NCI-H748 (cell line): ENCODE results near the gene MYPN.
"Not testable (repeated sequence)": the region's sequence is repeated elsewhere in the genome, so short reads cannot be mapped to it uniquely, and the experiment has no call there.

Experiments used
- DNase-seq: peaks from one replicate; lab custom pipeline; 2025; ENCODE audit not compliant: unreplicated experiment; lab: John Stamatoyannopoulos, UW

MYPN gene

DNA sequence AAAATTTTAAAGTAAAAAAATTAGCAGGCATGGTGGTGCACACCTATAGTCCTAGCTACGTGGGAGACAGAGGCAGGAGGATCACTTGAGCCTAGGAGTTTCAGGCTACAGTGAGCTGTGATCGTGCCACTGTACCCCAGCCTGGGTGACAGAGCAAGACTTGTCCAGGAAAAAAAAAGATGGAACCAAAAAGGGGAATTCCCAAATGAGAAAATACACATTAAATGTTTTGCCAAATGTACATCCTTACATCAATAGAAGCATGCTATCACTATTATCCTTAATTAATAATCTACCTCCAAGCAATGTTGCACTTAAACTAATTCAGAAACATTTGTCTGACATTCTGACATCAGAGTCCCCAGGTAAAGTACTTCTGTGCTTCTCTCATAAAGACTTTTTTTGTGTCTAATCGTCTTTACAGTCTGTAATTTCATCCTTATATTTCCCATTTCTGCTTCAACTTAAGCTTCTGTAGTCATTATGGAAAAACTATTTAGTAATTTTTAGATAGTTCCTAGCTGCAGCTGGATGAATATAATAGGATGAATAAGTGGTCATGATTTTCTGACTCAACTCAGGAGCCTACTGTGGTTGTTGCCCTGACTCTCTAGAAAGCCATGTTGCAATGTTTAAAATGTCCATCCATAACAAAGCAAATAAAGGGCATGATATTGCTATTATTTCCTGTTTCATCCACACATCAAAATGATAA, 57.7 kb downstream of the MYPN start:
- DNase-seq: no peak

GRCh38 chr10:68167586-68168189, 58.4 kb downstream of the MYPN start:
- no peak for DNase-seq

DNA sequence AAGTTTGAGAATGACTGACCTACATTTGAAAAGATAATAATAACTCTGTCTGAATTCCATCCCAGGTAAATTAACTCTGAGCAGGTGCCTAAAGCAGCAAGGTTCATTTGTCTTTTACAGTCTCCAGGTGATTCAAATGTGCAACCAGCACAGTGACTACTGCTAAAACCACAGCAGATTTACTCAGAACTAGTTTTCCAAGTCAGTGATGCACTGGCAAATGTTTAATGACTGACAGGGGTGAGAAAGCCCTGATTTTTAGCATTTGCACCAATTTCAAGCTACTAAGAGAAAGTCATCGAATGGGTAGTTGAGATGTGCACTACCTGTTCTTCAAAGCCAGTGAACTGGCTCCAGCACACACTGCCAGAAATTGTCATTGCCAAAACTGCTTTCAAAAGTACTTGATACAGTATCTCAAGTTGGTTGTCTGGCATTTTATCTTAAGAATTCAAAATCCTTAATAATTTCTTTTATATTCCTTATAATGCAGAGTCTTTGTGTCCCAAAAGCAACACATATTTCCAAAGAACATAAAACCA, 62.3 kb downstream of the MYPN start:
- no peak for DNase-seq

DNA sequence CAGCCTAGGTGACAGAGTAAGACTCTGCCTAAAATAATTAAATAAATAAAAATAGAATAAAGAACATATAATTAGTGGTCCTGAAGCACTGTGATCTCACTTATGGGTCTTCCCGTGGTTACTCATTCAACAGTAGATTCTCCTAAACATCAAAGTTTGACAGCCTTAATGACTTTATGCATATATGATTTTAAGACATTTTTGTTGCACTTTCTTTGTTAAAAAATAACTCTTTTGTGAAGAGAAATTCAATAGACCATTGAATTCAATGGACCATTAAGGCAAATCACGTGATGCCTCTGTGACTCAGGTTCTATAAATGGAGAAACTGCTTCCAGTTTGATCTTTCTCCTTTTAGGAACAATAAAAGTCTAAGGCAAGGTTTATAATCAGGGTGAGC, 63.0 kb downstream of the MYPN start:
- no peak for DNase-seq

DNA sequence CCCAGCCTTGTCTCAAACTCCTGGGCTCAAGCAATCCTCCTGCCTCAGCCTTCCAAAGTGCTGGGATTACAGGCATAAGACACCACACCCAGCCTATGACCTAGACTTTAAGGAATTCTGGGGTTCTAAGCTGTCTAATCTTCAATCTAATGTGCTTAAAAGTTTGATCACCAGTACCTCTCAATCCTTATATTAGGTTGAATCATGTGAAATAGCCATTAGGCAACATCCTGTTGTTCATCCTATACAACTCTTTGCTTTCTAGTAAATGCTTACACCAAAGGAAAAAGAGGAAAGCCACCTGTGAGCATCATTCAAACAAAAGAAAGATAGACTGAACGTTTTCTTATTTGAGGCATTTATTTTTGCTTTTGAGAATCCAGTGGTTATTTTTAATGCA, 66.7 kb downstream of the MYPN start:
- no peak for DNase-seq

DNA sequence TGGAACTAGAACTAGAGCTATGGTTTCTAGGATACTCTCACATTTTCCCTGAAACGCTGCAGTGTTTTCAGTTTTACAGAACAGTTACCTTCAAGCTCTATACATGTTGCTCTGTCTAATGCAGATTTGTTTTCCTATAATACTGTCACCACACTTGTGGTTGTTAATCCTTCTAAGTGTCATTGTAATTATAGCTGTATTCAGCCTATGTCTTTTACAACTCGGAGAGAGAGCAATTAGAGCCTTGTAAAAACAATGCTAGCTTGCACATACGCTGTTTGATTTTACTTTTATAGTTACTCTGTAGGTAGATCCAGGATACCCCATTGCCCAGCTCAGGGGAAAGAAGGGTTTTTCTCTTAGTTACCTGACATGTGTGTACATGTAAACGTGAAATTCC, 67.5 kb downstream of the MYPN start:
- no peak for DNase-seq

GRCh38 chr10:68178592-68178991, 69.3 kb downstream of the MYPN start:
- no peak for DNase-seq

GRCh38 chr10:68179016-68179415, 69.7 kb downstream of the MYPN start:
- no peak for DNase-seq

DNA sequence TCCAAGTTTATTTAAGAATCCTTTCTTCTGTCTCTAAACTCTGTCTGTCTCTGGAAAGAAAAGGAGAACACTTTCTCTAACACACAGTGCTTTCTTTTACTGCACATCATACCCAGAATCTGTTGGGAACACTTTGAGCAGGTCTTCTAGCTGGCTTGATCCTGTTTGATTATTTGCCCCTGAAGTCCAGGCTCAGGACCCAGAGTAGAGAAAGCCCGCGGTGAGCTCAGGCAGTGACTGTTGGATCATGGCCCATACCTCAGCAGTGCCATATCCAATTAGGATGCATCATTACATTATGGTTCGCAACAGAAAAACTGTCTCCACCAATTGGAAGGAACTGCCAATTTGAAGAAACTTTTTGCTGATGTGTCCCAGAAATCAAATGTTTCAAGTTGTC, 71.2 kb downstream of the MYPN start:
- no peak for DNase-seq

DNA sequence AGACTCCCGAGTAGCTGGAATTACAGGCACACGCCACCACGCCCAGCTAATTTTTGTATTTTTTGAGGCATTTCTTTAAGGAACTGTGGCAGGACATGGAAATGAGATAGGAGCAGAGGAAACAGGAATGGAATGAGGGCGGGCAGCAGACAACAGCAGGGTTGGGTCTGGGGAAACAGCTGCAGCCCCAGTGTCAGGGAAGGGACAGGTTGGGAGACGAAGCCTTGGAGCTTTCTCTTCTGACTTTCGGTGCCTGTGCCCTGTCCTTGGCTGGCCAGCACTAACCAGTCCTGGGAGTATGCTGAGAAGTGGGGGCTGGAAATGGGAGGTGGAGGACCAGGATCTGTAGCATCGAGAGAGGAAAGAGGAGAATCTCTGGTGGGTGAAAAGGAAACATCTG, 75.3 kb downstream of the MYPN start:
- no peak for DNase-seq

DNA sequence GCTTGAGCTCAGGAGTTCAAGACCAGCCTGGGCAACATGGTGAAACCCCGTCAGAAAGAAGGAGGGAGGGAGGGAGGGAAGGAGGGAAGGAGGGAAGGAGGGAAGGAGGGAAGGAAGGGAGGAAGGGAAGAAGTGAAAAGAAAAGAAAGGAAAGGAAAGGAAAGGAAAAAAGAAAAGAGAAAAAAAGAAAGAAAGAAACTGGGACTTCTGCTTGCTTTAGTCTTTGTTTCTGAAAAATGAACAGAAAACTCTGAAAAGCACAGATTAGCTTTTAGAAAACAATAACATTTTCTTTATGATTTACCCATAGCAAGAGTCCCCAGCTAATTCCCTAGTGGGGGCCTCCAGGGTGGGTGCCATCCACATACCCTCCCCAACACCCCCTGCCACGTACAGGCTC, 75.8 kb downstream of the MYPN start:
- DNase-seq: no peak

DNA sequence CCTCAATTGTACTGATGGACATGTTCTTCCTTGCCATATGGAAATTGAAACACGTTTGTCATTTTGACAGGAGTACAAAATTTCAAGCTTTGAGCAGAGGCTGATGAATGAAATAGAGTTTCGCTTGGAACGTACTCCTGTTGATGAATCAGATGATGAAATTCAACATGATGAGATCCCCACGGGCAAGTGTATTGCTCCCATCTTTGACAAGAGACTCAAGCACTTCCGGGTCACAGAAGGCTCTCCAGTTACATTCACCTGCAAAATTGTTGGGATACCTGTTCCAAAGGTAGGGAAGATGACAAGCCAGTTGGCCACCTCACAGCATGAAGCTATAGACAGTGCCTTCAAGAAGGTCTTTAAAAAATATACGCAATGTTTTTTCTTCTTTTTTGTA, 79.5 kb downstream of the MYPN start:
- DNase-seq: no peak

- no peak for DNase-seq
Observed at GRCh38 chr10:68192113-68192512, 82.8 kb downstream of the MYPN start.

DNA sequence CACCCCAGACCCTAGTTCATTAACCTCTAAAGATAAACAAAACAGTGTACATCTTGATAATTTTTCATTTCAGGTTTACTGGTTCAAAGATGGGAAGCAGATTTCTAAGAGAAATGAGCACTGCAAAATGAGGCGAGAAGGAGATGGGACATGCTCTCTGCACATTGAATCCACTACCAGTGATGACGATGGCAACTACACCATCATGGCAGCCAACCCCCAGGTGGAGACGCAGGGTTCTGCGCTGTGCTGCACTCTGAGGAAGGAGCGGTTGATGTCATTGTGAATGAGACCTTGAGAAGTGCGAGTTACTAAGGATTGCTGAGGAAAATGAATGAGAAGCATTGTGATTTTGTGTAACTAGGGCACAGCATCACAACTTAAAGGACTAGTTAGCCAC, 85.0 kb downstream of the MYPN start:
- DNase-seq: no peak

DNA sequence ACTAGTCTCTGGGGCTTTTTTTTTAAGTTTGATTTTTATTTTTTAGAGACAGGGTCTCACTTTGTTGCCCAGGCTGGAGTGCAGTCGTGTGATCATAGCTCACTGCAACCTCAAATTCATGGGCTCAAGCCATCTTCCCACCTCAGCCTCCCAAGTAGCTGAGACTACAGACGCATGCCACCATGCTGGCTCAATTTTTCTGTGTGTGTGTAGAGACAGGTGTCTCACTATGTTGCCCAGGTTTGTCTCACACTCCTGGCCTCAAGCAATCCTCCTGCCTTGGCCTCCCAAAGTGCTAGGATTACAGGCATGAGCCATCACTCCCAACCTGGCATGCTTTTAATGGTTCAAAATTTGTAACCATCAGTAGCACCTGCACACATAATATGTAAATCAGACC, 86.5 kb downstream of the MYPN start:
- not testable (repeated sequence) for DNase-seq

DNA sequence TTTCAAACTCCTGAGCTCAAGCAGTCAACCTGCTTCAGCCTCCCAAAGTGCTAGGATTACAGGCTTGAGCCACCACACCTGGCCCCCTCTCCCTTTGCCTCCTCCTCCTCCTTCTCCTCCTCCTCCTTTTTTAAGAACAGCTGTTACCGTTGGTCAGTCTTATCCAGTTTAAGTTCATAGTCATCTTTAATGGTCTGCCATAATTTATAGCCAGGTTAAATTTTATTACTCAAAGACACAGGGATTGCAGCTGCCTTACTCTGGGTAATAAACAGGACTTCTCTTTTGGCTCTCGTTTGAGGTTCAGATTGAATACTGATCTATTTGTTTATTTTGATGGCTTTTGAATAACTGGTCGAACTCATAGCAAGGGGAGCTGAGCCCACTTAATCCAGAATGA, 87.4 kb downstream of the MYPN start:
- DNase-seq: no peak

- DNase-seq: no peak
Observed at GRCh38 chr10:68202960-68203353, 93.7 kb downstream of the MYPN start.

- DNase-seq: peak; percentile 32
Observed at GRCh38 chr10:68208424-68209042, 99.2 kb downstream of the MYPN start.

GRCh38 chr10:68211669-68212068, 102.4 kb downstream of the MYPN start:
- no peak for DNase-seq

- peak; percentile 26 for DNase-seq
Observed at GRCh38 chr10:68212721-68213352, 103.5 kb downstream of the MYPN start.

DNA sequence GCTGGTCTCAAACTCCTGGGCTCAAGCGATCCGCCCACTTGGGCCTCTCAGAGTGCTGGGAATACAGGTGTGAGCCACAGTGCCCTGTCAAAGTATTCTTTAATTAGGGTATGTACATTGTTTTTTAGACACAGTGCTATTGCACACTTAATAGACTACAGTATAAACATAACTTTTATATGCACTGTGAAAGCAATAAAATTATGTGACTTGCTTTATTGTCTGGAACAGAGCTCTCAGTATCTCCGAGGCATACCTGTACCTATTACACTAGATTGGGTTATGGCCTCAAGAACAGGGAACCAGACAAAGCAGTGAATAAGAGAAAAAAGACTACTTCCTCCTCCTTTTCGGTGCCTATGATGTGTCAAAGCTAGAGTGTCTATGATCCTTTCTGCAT, 109.5 kb downstream of the MYPN start:
- no peak for DNase-seq

GRCh38 chr10:68221196-68221595, 111.9 kb downstream of the MYPN start:
- no peak for DNase-seq
